Stimulated activated CD8-positive, alpha-beta memory T cell treated with anti-CD3 and anti-CD28 coated beads, Interleukin-7, amount 100 ng/mL, for 24 hours (primary cell): ENCODE data around the gene DYNLRB2.

ENCODE experiments used
- DNase-seq: peaks from one replicate; pipeline ENCODE4 v3.0.0-alpha.2; 2020; ENCODE audit warnings: low read depth

The DYNLRB2 gene

GRCh38 chr16:80552277-80552676 is 11.5 kb downstream of the DYNLRB2 start:
- no peak for DNase-seq

DNA sequence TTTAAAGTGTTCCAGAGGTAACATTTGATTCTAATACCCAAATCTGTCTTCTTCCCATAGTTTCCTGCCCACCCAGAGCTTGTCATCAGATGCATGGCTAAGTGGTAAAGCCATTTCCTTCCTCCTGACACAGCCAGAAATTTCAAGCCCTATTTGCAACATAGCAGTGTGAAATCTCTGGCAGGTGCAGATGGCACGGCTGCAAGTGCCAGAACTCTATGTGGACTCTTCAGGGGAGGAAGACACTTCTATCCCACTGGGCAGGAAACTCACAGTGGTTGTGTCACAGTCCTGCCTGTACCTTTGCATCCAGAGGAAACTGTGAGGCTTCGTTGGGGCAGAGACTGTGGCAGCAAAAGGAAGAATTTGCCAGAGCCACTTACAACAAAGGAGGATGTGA is 13.2 kb downstream of the DYNLRB2 start:
- DNase-seq: no peak

- no peak for DNase-seq
Measured at GRCh38 chr16:80556481-80556880, 15.7 kb downstream of the DYNLRB2 start.

GRCh38 chr16:80557037-80557436 is 16.2 kb downstream of the DYNLRB2 start:
- DNase-seq: no peak

DNA sequence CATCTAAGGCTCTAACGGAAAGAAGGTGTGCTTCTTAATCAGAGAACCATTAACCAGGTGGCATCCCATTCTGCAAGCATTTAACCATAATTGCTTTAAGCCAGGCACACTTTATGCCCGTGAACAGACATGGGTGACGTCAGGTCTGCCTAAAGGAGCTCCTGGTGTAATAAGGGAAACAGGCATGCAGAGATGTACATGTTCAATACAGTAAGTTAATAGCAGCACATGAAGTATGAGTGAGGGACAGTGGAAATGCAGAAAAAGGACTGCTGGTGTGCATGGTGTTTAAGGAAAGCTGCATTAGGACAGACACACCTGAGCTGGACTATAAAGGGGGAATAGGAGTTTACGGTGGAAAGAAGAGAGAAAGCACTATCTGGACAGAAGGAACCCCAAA is 18.6 kb downstream of the DYNLRB2 start:
- no peak for DNase-seq

- no peak for DNase-seq
Measured at GRCh38 chr16:80563066-80563465, 22.3 kb downstream of the DYNLRB2 start.

- no peak for DNase-seq
Measured at GRCh38 chr16:80564394-80564793, 23.6 kb downstream of the DYNLRB2 start.

GRCh38 chr16:80569440-80570105 is 28.8 kb downstream of the DYNLRB2 start:
- DNase-seq: peak; percentile 59

DNA sequence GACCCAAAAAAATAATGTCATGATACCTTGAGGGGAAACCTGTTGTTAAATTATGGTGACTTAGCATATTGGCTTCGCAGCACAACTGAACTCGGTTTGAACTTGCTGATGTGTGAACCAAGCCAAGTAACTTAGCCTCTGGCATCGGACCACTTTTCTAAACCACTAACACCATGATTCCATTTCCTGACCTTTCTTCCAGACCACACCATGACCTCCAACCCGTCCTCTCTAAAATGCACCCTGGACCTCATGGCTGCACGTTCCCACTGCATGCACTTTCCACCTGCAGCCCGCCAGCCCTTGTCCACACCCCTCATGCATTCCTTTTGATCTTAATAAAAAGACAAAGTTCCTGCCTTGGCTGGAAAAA is 29.3 kb downstream of the DYNLRB2 start:
- DNase-seq: no peak

DNA sequence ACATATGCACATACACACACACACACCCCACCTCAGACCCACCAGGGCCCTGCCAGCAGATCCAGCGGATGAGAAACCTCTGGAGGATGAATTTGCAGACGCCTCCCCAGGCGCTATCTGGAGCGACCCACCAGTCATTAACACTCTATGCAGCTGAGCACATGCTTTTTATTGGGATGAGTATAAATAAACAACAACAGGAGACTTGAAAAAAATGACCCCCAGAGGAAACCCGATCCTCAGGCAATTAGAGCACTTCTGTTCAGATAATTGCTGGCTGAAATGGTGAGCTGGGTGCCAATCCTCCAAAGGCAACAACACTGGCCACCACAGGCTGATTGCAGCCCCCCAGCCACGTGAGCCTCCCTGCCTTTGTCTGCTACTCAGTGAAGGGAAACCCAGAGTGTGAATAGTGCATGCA is 32.9 kb downstream of the DYNLRB2 start:
- no peak for DNase-seq

DNA sequence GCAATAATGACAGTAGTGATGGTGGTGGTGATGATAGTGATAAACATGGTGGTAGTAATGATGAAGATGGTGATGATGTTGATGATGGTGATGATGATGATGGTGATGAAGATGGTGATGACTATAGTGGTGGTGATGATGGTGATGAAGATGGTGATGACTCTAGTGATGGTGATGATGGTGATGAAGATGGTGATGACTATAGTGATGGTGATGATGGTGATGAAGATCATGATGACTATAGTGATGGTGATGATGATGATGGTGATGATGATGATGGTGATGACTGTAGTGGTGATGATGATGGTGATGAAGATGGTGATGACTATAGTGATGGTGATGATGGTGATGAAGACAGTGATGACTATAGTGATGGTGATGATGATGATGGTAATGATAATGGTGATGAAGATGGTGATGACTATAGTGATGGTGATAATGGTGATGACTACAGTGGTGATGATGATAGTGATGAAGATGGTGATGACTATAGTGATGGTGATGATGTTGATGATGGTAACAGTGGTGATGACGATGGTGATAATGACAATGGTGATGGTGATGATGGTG is 35.6 kb downstream of the DYNLRB2 start:
- DNase-seq: no peak

GRCh38 chr16:80577485-80578280 is 36.9 kb downstream of the DYNLRB2 start:
- DNase-seq: no peak

DNA sequence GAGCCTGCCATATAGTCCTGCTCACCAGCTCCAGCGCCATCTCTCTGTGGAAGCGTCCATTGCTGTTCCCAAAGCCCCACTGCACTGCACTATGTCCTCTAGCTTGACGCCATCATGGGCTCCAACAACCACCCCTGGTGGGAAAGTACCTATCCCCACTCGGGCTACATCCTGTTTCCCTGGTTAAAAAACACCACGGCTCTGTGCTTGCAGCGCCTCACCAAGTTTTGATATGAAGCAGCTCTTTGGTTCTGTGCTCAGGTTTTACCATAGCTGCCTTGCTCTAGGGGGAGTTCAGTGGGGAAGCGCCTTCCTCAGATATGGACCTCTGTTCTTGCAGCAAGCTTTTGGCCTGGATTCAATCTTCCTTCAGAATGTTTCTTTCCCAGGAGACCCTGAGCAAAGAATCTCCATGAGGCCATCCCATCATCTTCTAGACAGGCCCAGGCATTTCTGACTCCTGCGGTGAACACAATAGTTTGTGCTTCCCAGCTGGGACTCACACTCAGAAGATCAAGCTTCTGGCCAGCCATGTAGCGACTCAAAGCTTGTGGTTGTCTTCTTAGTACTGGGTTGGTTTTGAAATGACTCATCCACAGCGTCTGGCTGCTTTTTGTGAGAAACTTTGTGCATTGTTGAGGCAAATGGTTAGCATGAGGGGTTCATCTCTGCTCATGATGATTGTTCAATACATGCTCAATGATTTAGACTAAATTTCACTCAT is 39.5 kb downstream of the DYNLRB2 start:
- peak; percentile 31 for DNase-seq

DNA sequence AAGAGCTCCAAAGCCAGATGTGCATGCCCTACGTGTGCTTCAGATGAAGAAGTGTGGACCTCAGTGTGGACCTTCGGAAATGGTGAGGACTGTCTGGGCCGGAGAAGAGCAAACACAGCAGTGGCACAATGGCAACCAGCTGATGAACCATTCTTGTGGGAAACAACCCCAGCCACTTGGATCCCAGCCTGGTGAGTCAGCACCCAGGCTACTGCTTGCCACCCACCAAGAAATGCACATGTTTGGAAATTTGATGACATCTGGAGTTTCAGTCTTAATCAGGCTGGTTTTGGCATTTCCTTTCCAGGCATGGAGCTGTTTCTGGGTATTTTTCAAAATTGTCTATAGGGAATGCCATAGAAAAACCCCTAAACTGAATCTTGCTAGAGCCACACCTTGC is 42.7 kb downstream of the DYNLRB2 start:
- no peak for DNase-seq

DNA sequence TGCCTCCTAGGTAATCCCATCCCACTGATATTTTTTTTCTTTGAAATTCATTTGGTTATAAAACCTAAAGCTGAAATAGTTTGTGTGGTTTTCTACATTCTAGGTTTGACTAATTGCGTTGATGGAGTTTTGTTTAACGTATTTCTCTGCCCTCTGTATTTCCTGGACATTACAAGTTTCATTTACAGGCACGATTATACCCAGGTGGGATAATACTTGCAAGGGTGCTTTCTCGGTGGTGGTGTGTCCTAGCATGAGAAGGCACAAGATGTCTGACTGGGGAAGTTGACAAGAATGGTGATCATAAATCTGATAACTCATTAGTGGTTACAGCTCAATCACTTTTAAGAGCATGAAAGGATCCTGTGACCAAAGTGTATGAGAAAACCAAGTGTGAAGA is 45.0 kb downstream of the DYNLRB2 start:
- no peak for DNase-seq

DNA sequence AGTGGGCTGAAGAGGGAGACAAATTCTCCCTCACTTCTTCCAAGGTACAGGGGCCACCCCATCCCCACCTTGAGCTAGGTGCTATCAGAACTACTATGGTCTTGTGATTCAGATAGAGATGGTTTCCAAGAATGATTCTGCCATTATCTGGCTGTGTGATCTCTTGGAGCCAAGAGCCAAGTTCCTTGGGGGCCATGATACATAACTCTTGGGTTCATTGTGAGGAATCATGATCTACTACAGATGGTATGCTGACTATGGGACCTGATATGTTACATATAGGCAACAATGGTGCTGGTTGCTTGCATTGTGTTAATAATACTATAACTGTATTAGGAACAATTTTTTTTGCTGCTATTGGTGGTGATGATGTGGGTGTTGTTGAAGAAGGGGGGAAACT is 45.7 kb downstream of the DYNLRB2 start:
- DNase-seq: no peak

GRCh38 chr16:80587071-80587470 is 46.3 kb downstream of the DYNLRB2 start:
- DNase-seq: no peak

DNA sequence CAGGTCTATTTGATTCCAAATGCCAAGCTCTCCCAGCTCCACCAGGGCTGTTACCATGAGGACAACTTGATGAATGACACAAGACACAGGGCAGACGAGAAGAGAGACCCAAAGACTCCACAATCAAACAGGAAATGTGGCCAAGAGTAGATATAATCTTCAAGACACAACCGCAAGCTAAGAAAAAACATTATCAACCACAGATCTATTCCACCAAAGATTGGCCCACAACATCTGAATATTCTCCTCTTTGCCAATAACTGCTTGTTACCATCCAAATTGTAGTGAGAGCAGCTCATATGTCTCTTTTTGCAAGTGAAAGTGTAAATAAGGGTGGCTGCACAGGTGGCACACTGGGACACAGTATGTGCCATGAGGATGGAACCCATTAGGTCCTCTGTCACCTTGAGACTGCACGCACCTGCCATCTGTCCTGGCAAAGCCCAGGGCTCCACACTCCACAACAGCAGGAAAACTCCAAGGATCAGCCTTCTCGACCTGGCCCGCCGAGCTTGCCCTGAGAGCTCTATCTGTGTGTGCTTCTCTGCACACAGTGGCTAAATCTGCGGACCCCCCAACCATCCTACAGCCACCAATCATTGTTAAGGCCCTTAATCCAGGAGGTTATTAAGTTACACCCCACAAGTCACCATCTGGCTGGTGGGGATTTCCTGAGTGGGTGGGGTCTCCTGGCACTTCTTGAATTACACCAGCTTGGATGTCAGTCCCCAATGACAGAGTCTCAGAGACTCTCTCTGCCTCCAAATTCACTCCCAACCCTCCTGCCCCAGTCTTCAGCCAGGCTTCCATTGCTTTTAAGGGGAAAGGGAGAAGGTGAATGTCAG is 50.5 kb downstream of the DYNLRB2 start:
- DNase-seq: no peak

GRCh38 chr16:80592273-80592672 is 51.5 kb downstream of the DYNLRB2 start:
- DNase-seq: no peak

DNA sequence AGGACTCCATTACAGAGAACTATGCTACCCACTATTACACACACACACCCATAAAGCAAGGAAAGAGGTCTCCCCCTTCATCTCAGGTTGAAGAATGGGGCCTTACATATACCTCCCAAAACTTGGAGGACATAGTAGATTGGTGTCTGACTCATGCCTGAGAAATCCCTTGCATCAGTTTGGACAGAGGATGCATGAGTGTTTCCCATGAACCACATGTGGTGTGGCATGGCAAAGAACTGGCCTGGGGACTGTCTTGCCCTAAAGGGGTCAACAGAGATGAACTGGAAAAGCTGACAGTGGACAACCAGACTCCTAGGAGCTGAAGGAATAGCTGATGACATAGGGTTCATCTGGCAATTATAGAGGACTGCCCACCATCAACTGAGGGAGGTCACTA is 54.0 kb downstream of the DYNLRB2 start:
- no peak for DNase-seq

- DNase-seq: no peak
Measured at GRCh38 chr16:80596507-80597207, 55.9 kb downstream of the DYNLRB2 start.
